HG03060 (cell line): Measurements from ENCODE around the gene CDC25C.
"Not testable (repeated sequence)": the region's sequence is repeated elsewhere in the genome, so short reads cannot be mapped to it uniquely, and the experiment has no call there.

Experiments
- ATAC-seq: cut with Tn5 transposase; IDR thresholded peaks from one replicate; pipeline ENCODE4 v1.9.1; 2021; ENCODE audit warnings: low read depth, moderate number of reproducible peaks; ENCODE audit not compliant: unreplicated experiment

The CDC25C gene

DNA sequence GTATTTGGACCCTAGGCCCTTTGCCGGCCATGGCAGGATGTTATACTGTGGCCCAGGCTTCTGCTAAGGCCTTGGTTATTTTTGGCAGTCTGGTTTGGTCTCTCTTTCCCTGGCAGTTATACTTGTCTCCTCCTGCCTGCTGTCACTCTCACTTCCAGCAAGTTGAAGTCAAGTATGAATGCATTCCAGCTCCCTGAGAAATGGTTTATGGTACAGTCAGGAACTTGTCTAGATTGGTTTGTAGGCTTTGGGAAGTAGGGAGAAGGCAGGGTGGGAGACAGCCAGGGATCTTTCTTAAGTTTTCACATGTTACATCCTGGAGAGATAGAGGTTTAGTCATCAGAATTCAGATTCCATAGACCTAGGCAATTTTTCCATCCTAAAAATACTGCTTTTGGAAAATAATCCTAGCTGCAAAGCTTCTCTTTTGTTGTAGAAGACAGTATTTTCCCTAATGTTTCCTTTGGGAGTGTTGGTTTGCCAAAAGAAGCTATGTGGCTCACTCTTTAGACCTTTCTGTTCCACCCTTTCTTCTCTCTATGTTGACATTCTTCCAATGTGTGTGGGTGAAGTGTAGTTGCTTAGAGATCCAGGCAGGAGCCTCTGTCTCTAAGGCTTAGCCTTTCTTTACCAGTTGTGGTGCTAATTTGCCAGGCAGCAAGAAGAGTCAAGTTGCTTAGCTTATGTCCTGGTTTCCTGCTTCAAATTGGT, 18.4 kb upstream of the CDC25C start:
- no peak for ATAC-seq

DNA sequence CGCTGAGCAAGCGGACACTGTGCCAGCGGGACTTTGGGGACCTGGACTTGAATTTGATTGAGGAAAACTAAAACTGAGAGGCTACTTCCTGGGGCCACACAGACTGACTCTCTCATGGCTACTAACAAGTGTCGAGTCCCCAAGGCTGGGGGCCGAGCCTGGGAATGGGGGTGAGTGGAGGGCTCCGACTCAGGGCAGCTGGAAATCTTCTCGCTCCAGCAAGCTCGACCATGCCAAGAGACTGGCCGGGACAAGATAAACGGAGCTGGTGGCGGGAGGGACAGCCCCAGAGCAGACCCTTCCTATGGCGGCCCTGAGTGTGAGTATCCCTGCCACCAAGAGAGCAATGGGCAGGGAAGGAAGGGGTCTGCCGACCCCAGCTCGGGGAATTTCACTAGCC, 15.3 kb upstream of the CDC25C start:
- no peak for ATAC-seq

DNA sequence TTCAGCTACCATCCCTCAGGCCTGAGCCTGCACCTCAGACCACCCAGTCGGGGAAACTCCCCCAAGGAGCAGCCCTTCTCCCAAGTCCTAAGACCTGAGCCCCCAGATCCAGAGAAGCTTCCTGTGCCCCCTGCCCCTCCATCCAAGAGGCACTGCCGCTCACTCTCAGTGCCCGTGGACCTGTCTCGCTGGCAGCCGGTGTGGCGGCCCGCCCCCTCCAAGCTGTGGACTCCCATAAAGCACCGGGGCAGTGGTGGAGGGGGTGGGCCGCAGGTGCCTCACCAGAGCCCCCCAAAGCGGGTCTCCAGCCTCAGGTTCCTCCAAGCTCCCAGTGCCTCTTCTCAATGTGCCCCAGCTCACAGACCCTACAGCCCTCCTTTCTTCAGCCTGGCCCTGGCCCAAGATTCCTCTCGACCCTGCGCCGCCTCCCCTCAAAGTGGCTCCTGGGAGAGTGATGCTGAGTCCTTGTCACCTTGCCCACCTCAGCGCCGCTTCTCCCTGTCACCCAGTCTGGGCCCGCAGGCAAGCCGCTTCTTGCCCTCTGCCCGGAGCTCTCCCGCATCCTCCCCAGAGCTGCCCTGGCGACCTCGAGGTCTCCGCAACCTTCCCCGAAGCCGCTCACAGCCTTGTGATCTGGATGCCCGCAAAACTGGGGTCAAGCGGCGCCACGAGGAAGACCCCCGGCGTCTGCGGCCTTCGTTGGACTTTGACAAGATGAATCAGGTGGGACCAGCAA, 13.5 kb upstream of the CDC25C start:
- ATAC-seq, result no peak

- ATAC-seq, result no peak
Measured at GRCh38 chr5:138340008-138340407, 8.4 kb upstream of the CDC25C start.

DNA sequence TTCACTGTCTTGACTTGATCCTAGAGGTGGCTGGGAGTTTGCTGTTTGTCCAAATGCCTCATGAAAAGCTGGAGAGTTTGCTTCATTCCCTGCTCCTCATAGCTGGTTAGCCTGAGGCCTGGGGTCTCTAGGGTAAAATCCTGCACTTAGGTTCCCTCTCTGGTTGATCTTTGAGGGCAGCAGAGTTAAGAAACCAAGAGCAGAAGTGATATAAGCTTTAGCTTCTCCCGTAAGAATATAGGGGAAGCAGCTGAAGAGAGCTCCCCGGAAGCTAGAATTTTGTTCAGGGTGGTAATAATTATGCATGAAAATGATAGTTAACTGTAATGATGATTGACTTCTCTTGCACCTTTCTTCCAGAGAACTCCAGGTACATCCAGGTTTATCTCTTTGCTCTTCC, 7.9 kb upstream of the CDC25C start:
- ATAC-seq, result no peak

DNA sequence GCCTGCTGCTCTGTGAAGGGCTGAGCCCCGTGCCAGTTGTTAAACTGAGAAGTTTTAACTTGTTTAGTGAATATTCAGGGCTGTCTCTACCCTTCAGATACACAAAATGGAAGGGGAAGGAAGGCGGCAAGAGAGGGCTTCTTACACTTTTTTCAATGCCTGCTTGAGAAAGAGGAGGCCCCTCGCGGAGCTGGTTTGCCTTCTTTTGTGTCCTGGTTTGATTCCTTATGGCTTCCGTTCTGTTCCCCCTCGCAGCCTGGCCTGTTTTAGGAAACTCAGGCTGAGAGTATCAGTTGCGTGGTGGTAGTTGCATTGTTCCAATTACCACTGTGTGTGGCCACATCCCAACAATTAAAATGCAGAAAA, 7.5 kb upstream of the CDC25C start:
- ATAC-seq, result no peak

DNA sequence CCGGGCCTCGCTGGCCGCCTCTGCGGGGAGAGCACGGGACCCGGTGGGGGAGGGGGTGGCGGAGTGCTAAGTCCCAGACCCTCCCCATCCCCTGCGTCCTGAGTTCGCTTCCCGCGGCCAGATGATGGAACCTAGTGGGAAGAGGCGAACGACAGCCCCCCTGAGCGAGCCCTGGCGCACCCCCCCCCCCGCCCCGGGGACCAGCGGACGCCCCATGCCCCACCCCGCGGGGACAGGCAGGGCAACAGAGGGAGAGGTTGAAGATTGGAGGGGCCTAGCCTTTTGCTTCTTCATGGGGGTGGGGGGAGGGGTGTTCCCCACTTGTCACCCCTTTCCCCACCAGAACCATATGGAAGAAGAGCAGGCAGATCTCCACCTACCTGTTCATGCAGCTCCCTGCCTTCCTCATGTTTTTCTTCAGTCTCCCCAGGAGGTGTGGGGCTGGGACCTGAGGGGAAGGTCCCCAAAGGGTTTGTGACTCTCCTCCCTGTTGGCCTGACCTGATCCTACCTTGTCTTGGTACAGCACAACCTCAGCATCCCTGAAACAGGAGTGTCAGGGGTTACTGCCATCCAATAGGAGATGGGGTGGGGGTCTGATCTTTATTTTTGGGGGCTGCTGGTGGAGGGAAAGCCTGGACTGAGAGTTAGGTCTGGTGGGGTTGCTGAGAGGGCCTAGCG, 6.9 kb upstream of the CDC25C start:
- no peak for ATAC-seq

- ATAC-seq, result peak; percentile 68
Measured at GRCh38 chr5:138337685-138338410, 6.2 kb upstream of the CDC25C start, which contains the start of gene FAM53C. FAM53C (plus strand) TSS chr5:138338266; CDS start chr5:138341336, 3,070 bp downstream.

DNA sequence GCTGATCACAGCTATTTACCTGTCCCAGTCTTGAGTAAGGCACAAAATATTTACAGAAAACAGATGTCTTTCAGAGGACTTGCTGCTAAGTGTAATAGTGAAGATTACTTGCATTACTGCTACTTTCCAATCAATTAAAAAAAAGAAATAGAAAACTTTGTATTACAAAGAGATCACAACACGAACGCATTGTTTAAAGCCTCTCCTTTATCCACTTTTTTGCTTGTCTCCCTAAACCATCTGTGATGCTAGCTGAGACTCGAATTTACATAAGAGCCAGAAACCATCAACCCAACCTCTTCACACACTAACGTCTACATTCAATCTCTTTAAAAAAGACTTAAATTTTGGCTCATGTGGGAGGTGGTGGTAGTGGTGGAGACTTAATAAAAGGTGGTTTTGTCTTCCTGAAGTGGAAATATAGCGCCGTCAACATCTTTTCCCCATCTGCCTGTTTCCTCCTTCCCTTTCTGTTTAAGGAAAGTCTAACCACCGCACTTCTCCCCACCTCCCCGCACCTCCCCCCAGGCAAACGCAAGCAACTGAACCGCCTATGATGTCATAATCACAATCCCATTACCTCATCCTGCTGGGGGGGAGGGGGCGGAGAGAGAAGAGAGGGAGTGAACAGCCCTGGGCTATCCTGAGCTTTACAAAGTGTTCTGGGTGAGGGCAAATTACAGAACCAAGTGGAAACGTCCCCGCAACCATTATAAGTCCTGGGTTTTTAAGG, 5.5 kb upstream of the CDC25C start:
- peak; percentile 17 for ATAC-seq

DNA sequence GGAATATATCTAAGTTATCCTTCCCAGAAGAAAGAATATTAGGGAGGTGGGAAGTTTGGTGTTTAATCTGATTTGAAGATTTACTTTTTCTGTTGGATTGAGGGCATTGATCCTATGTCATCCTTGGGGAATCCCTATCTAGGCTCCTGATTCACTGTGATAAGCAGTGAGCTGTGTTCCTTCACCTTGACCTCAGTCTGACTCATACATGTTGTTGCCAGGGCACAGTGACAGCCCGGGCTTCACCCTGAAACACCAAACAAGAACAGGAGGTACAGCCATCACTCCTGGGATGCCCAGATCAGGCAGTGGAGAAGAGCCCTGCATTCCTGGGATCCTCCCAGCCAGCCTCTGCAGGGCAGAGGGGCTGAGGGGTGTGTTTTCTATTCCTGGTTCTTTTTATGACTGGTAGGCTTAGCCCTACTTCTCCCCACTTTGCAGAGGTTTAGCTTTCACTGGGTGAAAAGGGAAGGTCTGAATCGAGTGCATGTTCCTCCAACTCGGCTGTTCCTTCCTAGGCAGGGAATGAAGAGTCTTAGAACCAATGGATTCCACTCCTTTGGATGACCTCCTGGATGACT, 3.4 kb upstream of the CDC25C start:
- no peak for ATAC-seq

DNA sequence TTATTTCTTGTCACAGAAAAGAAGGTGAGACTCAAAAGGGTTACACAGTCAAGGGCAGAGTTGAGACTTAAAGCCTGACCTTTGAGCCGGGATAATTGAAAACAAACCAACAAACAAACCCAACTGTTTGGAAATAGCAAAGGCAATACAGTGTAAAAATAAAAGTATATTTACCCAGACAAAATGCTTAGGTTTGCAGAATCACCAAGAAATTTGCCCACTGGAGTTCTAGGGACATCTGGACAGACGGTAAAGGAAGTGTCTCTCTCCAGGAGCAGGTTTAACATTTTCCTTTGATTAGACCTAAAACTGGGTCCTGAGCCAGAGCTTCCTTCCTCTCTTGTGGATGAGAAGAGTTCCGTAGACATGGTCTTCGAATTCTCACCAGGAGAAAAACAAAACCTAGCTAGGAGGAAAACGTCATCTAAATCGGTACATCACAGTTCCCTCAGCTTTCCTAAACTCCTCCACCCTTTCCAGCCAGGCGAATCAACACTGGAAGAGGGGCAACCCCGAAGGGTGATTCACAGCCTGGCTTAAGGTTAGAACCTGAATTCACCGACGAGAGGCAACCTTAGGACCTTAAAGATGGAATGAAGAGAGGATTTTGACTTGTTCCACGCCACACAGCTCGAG, 673 bp downstream of the CDC25C start:
- ATAC-seq, result no peak

- ATAC-seq, result not testable (repeated sequence)
Measured at GRCh38 chr5:138318211-138318610, 13.4 kb downstream of the CDC25C start.

GRCh38 chr5:138316355-138316754, 15.2 kb downstream of the CDC25C start:
- no peak for ATAC-seq

GRCh38 chr5:138315751-138316278, 15.8 kb downstream of the CDC25C start:
- no peak for ATAC-seq

- no peak for ATAC-seq
Measured at GRCh38 chr5:138305797-138306196, 25.8 kb downstream of the CDC25C start.

- no peak for ATAC-seq
Measured at GRCh38 chr5:138303372-138303771, 28.2 kb downstream of the CDC25C start.

DNA sequence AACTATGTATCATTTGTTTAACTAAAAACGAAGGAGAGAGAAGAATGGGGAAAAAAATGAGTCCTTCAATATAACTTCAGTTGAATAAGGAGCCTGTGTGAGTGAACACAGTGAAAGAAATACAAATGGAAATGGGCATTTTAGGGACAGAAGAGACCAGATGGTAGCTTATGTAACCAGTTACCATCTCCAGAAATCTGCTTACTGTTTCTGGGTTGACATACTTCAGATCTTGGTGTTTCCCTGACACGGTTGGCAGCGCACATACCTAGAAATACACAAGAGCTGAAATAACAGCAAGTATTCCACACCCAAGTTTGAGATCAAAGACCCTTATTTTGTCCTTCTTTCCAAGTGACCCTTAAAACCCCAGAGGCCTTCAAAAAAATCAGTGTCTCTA, 42.3 kb downstream of the CDC25C start:
- ATAC-seq, result no peak

DNA sequence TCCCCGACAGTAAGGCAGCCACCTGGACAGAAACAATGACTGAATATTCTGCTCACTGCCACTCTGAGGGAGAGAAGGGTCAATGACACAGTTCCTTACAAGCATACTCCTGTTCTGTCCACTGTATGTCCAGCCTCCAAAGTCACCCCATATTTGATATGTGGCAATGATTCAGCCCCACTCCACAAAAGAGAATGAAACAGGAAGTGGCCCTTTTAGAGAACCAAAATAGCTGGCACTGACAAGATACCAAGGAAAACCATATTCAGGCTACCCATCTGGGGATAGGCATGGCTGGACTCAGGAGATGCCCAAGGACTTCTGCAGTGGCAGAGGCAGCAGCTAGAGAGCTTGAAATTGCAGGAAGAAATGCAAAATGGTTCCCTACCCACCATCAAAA, 44.4 kb downstream of the CDC25C start:
- no peak for ATAC-seq
